Central memory CD4-positive, alpha-beta T cell (primary cell): ENCODE results near the gene PIGK.
A peak's percentile ranks its signal among the peaks of the same experiment; 100 is the strongest.
"Not testable (repeated sequence)": the region's sequence is repeated elsewhere in the genome, so short reads cannot be mapped to it uniquely, and the experiment has no call there.

Experiments used
- DNase-seq: peaks from one replicate; pipeline ENCODE4 v3.0.0; 2022
- total RNA-seq, 3 experiments: gene quantifications; one replicate each; lab custom pipeline; 2026; lab: John Stamatoyannopoulos, UW

Gene PIGK
- 33.0 to 58.4 (median 36.4) reads per million in 3 experiments for total RNA-seq

- peak; percentile 84 for DNase-seq
Measured at GRCh38 chr1:77219166-77219887, at the start of gene PIGK. Gene PIGK (minus strand): TSS chr1:77219430. CDS start chr1:77219402, 28 bp downstream.

- no peak for DNase-seq
Measured at GRCh38 chr1:77267035-77267434, 47.8 kb upstream of the PIGK start.

DNA sequence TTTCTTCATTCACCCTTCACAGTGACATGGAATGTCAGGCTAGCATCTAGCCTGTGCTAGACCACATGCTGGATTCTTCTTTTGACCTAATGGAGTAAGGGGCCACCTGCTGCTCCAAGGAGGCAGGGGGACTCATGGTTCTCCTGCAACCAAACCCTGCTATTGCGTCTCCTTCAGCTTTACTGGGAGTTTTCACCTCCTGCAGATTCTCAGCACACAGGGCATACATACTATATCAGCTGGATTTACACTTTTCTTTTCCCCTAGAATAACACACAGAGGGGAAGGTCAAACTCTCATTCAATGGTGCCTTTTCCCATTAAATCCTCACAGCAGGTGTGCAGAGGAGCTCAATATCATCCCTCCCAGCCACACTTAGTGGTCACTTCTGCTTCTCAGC is 46.0 kb upstream of the PIGK start:
- no peak for DNase-seq

GRCh38 chr1:77263708-77264107 is 44.5 kb upstream of the PIGK start:
- DNase-seq: no peak

- DNase-seq: no peak
Measured at GRCh38 chr1:77253211-77253610, 34.0 kb upstream of the PIGK start.

DNA sequence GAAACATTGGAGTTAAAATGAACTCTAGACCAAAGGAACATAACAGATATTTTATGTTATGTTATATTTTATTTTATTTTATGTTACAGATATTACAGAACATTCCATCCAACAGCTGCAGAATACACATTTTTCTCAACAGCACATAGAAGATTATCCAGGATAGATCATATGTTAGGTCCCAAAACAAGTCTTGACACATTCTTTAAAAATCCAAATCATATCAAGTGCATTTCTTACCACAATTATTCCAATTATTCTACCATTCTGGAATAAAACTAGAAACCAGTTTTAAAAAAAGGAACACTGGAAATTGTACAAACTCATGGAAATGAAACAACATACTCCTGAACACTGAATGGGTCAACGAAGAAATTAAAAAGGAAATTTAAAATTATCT is 30.9 kb upstream of the PIGK start:
- no peak for DNase-seq

DNA sequence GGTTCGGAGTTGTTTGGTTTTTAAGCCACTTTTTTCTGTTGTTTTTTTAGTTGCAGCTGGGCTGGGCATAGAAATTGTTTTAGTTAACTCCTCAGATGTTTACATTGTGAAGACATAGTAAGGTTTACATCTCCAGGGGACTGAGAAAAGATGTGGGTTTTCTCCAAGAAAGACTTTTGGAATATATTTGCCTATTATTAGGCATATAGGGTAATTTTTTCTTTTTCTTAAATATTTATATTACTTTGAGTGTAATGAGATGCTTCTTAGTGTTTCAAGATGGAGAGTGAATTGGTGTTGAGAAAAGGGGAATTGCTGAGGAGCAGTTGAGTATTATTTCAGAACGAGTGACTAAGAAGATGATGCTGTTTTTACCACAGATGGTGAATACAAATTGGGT is 26.6 kb upstream of the PIGK start:
- no peak for DNase-seq

DNA sequence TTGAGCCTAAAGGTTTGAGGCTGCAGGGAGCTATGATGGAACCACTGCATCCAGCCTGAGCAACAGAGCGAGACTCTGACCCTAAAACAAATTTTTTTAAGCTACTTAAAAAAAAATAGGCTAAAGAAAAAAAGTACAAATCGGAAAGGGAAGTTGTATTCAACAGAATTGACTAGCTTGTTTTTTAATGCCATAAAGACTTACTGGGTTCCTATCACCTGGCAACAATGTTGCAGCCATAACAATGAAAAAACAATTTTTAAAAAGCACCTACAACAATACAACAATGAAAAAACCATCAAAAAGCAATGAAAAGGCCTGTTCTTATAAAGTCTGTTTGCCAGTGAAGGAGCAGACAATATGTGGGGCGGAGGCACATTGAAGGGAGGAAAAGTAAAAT is 20.1 kb upstream of the PIGK start:
- DNase-seq: no peak

- DNase-seq: no peak
Measured at GRCh38 chr1:77238462-77238861, 19.2 kb upstream of the PIGK start.

DNA sequence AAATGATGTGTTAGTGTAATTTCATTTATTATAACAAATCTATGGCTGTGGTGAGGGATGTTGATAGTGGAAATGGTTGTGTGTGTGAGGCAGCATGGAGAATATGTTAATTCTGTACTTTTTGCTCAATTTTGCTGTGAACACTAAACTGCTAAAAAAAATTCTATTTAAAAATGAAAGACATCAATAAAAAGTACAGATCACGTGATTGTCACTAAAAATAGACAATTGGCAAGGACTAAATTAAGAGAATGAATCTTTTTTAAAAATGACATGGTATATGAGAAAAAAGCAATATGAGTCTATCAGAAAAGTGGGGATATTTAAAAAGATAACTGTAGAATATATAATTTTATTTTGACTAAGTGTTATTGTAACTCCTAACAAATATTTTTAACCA is 15.7 kb upstream of the PIGK start:
- no peak for DNase-seq

DNA sequence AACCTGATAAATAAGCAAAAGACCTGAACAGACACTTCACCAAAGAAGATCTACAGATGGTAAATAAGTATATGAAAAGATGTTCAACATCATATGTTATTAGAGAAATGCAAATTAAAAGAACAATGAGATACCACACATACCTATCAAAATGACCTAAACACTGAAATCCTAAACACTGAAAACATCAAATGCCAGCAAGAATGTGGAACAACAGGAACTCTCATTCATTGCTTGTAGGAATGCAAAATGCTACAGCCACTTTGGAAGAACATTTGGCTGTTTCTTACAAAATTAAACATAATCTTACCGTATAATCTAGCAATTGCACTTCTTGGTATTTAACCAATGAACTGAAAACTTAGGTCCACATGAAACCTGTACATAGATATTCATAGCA is 14.9 kb upstream of the PIGK start:
- no peak for DNase-seq

DNA sequence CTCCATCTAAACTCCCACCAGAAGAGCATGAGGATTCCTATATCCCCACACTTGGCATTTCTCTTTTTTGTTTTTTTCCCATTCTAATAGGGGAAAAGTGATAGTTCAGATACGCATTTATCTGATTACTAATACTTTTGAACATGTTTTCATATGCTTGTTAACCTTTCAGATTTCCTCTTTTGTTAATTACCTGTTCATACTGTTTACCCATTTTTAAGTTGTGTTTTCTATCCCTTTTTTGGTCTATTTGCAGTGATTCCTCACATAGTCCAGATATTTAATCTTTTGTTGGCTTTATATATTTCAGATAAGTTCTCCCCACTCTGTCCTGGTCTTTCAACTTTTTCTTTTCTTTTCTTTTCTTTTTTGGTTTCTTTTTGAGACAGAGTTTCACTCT is 13.6 kb upstream of the PIGK start:
- DNase-seq: no peak

DNA sequence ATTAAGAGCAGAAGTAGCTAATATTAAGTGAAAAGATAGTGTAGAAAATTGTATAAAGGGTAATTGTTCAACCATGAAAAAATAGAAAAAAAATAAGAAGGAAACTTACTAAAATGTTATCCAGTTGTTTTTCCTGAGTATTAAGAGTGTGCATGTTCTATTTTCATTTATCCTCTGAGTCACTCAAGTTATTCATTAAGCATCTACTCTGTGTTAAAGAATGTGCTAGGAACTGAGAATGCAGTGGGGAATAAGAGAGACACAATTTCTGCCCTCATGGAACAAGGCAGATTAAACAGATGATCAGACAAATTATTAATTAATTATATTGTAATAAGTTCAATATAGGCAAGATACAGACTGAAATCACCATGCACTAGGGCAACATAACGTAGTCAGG is 10.8 kb upstream of the PIGK start:
- no peak for DNase-seq

- DNase-seq: no peak
Measured at GRCh38 chr1:77228836-77229235, 9.6 kb upstream of the PIGK start.

DNA sequence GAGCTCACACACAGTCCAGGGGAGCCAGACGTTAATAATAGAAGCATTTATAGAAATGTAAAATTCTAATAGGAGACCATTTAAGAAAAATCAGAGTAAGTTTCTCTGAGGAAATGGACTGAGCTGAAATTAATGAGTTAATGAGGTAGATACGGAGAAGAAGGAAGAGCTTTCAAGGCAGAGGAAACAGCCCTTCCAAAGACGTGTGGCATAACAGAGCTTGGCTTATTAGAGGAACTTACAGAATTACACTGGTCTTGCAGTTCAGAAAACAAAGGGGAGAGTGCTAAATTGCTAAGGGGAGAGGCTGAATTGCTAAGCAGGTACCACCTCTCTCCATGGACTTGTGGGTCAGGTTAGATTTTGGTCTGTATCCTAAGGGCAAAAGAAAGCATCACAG is 8.2 kb upstream of the PIGK start:
- no peak for DNase-seq

GRCh38 chr1:77222496-77222895 is 3.3 kb upstream of the PIGK start:
- no peak for DNase-seq

DNA sequence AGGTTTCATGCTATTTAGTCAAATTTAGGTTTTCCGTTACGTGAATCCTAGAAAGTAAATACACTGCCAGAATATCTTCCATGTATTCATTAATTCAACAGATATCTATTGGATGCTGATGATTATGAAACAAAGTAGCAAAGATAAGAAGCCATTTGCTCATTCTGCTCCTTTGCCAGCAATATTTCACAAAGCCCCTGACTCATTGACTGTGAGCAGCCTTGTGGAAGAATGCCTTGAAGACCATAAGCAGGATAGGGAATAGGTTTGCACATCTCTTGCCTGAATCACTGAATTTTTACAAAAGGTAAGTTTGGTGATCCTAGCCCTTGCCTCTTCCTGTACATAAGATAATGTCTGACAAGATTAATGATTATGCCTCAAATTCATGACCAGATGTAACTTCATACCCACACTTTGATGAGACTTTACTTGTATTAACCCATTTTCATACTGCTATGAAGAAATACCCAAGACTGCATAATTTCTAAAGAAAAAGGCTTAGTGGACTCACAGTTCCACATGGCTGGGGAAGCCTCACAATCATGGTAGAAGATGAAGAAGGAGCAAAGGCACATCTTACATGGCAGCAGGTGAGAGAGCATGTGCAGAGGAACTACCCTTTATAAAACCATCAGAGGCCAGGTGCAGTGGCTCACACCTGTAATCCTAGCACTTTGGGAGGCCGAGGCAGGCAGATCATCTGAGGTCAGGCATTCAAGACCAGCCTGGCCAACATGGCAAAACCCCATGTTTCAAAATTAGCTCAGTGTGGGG is 1.6 kb upstream of the PIGK start:
- no peak for DNase-seq

- no peak for DNase-seq
Measured at GRCh38 chr1:77218477-77219165, 609 bp downstream of the PIGK start.

GRCh38 chr1:77204043-77204442 is 15.2 kb downstream of the PIGK start:
- not testable (repeated sequence) for DNase-seq

DNA sequence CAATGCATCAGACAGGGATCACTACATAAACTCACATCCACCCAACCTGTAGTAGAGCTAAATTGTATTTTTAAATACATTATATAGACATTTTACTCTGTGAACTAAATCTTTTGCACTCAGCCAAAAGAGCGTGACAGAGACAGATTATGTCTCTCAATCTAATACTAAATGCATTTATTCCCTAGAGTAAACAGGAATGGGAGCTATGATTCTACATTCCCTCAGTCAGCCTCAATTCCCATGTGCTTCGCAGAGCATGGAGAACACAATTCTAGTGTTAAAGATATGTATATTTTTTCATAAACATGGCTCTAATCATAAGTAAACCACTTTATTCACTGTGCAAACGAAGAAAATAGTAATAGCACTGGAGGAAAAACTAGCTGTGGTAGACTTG is 16.5 kb downstream of the PIGK start:
- no peak for DNase-seq

DNA sequence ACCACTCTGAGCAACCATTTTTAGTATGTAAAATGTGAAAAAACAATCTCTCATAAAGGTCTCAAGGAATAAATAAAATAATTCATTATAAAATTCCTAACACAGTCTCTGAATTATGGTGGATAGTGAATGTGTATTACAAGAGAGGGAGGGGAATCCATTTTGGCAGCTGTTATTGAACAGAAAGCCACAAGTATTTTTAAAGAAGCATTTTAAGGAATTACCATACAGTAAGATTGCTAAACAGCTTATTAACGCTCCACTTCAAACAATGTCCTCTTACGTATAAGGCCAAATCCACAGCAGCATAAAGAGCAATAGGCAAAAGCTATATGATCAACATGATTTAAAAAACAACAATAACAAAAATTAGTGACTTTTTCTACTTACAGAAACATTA is 18.4 kb downstream of the PIGK start:
- DNase-seq: no peak

- no peak for DNase-seq
Measured at GRCh38 chr1:77200293-77200692, 18.9 kb downstream of the PIGK start.

DNA sequence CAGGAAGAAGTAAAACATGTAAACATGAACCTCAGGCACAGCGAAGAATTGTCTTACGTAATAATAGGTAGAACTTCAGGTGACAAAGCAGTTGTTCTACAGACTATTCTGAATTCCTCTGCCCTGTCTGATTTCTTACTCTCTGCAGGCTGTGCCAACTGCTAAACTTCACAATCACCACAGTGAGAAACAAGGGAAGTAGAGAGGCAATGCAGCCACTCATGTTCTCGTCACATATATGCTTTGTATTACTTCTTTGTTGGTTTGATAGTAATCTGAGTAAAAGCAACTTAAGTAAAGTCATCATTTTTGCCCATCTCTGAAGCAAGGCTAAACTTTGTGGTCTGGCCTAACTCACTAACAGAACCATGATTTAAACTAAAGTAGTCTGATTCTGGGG is 21.9 kb downstream of the PIGK start:
- no peak for DNase-seq

DNA sequence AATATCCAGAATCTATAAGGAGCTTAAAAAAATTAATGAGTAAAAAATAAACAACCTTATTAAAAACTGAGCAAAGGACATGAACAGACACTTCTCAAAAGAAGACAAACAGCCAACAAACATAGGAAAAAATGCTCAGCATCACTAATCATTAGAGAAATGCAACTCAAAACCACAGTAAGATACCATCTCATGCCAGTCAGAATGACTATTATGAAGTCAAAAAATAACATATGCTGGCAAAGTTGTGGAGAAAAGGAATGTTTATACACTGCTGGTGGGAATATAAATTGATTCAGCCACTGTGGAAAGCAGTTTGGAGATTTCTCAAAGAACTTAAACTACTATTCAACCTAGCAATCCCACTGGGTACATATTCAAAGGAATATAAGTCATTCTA is 25.3 kb downstream of the PIGK start:
- DNase-seq: no peak
